GM19463 (cell line): ENCODE data around the gene GZMH.
"Not testable (repeated sequence)": the region's sequence is repeated elsewhere in the genome, so short reads cannot be mapped to it uniquely, and the experiment has no call there.

ENCODE experiments used
- ATAC-seq: cut with Tn5 transposase; IDR thresholded peaks from one replicate; pipeline ENCODE4 v1.9.1; 2021; ENCODE audit warnings: mild to moderate bottlenecking, moderate library complexity; ENCODE audit not compliant: unreplicated experiment

GZMH gene

GRCh38 chr14:24595073-24595808 lies 14.2 kb downstream of the GZMH start:
- ATAC-seq: no peak

GRCh38 chr14:24591004-24591403 lies 18.5 kb downstream of the GZMH start:
- ATAC-seq: not testable (repeated sequence)

- ATAC-seq: not testable (repeated sequence)
These were observed 25.1 kb downstream of the GZMH start for GRCh38 chr14:24584402-24584801.

- no peak for ATAC-seq
These were observed 30.9 kb downstream of the GZMH start for GRCh38 chr14:24578558-24578957.

- no peak for ATAC-seq
These were observed 32.7 kb downstream of the GZMH start for GRCh38 chr14:24576771-24577170.

- ATAC-seq: no peak
These were observed 33.3 kb downstream of the GZMH start, which contains the start of gene CTSG for GRCh38 chr14:24576182-24576581. CTSG (minus strand) TSS chr14:24576250; CDS start chr14:24576223, 27 bp downstream.

GRCh38 chr14:24574206-24574774 lies 35.2 kb downstream of the GZMH start:
- ATAC-seq: no peak

- ATAC-seq: no peak
These were observed 43.2 kb downstream of the GZMH start for GRCh38 chr14:24566318-24566717.

GRCh38 chr14:24565766-24566165 lies 43.7 kb downstream of the GZMH start:
- ATAC-seq: no peak

- ATAC-seq: no peak
These were observed 46.0 kb downstream of the GZMH start for GRCh38 chr14:24563505-24563904.

- ATAC-seq: no peak
These were observed 52.7 kb downstream of the GZMH start for GRCh38 chr14:24556756-24557155.
